ENCODE data around the gene NME8.

NME8 gene

DNA sequence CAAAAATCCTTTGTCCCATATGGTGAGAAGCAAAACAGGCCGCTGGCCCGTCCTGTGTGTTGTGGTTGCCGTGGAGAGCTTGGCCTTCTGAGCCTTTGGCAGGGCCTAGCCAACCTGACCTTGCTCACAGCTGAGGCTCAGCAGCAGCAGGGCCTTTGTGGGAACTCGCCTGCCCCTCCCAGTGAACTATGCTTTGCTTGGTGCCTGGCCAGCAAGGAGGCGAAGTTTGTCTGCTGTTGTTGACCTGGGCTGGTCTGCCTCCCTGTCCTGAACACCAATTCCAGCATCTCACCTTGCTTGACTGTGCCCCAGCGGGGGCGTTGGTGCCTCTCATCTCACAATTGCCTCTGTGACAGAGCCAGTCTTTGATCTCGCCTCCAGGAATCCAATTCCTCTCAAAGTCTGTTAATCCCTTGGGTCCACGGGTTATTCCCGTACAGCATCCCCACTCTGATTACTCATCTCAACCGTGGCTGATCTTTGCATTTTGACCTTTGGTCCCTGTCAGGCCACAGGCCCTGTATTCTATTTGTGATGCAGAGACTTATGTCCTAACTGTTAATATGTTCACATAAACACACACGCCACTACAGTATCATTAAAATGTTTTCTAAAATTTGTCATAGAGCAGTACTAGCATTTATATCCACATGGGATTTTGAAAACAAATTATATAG is 94.7 kb downstream of the NME8 start:
- Histone ChIP-seq H3K79me1 (replicated peaks; ENCODE audit: low read length, poor library complexity, severe bottlenecking) (peaks cover 6% of the 10 kb centered on the region), H4K8ac (ENCODE audit: low read length) (no peak overlapping the region), H2AK5ac (ENCODE audit: low read length, severe bottlenecking) (peak overlapping the region; percentile 4), H3K14ac (ENCODE audit: low read length in 2 of 2) (peak overlapping the region in 1 of 2 experiments; percentile 81), H3K27ac (ENCODE audit: low read length, poor library complexity, severe bottlenecking) (no peak overlapping the region), H3K9ac (ENCODE audit: low read length) (peak overlapping the region; percentile 81), H2BK15ac (ENCODE audit: low read depth, poor library complexity, severe bottlenecking) (no peak overlapping the region), H2BK120ac (ENCODE audit: low read depth, low read length) (no peak overlapping the region), H4K91ac (ENCODE audit: low read length) (no peak overlapping the region), H3K9me3 (ENCODE audit: control insufficient read depth, low read length) (peaks cover 8% of the 10 kb centered on the region), H3K27me3 (ENCODE audit: control insufficient read depth in 1 of 2, insufficient read depth in 1 of 2, low read length in 2 of 2) (no peaks in the 10 kb centered on the region), H3K4me2 (ENCODE audit: low read length, poor library complexity, severe bottlenecking) (no peak overlapping the region), H3K18ac (ENCODE audit: low read depth in 1 of 2, low read length in 2 of 2) (peak overlapping the region in 1 of 2 experiments; percentile 5), H3K4ac (ENCODE audit: low read depth in 1 of 2, low read length in 2 of 2) (no peak overlapping the region), H2AFZ (ENCODE audit: low read depth, low read length) (peak overlapping the region; percentile 61), H3K4me3 (ENCODE audit: insufficient read depth in 1 of 2, low read depth in 1 of 2, low read length in 2 of 2) (peak overlapping the region in 1 of 2 experiments; percentile 45), H3K23ac (ENCODE audit: low read length in 2 of 2) (no peak overlapping the region), H2BK12ac (ENCODE audit: low read length in 2 of 2) (no peak overlapping the region), H3K4me1 (ENCODE audit: control insufficient read depth, insufficient read depth, low read depth, low read length) (peaks cover 8% of the 10 kb centered on the region), H3K36me3 (ENCODE audit: control insufficient read depth in 1 of 2, insufficient read depth in 2 of 2, low read depth in 1 of 2, low read length in 2 of 2) (no peaks in the 10 kb centered on the region), H2BK5ac (ENCODE audit: low read depth, low read length, poor library complexity, severe bottlenecking) (no peak overlapping the region)
- DNase-seq, result peak; percentile 18
- 54% methylated on average over 11 of the region's 12 CpGs for WGBS

DNA sequence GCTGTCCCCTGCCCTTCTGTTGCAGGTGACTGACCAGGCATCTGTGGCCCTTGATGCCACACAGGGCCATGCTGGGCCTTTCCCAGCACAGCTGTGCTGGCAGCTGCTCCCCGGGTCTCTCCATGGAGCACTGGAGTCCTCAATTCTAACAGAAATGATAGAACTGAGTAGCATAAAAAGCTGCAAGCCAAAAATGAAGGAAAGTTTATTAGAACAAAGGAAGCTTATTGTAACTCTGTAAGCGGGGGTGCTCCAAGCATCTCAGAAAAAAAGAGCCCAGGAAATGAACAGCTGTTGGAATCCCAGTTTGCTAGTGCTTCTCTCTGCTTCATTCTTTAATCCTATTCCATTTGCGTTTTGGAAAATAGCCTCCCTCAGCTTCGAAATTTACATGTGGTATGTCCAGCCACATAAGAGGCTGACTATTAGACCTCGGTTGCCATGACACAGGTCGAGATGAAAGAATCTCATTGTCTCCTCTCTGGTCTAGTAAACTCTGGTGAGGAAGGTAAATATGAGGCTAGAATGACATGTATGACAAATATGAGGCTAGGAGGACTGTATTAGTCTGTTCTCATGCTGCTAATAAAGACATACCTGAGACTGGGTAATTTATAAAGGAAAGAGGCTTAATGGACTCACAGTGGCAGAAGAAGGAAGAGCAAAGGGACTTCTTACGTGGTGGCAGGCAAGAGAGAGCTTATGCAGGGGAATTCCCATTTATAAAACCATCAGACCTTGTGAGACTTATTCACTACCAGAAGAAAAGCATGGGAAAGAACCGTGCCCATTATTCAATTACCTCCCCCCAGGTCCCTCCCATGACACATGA is 95.7 kb downstream of the NME8 start:
- Histone ChIP-seq H2BK120ac (ENCODE audit: low read depth, low read length) (no peak overlapping the region), H3K4ac (ENCODE audit: low read depth in 1 of 2, low read length in 2 of 2) (no peak overlapping the region), H3K9me3 (ENCODE audit: control insufficient read depth, low read length) (no peaks in the 10 kb centered on the region), H3K4me3 (ENCODE audit: insufficient read depth in 1 of 2, low read depth in 1 of 2, low read length in 2 of 2) (no peak overlapping the region), H3K9ac (ENCODE audit: low read length) (peak overlapping the region; percentile 81), H4K91ac (ENCODE audit: low read length) (no peak overlapping the region), H3K79me1 (replicated peaks; ENCODE audit: low read length, poor library complexity, severe bottlenecking) (peaks cover 7% of the 10 kb centered on the region), H3K4me2 (ENCODE audit: low read length, poor library complexity, severe bottlenecking) (no peak overlapping the region), H2BK15ac (ENCODE audit: low read depth, poor library complexity, severe bottlenecking) (no peak overlapping the region), H3K4me1 (ENCODE audit: control insufficient read depth, insufficient read depth, low read depth, low read length) (peaks cover 8% of the 10 kb centered on the region), H2BK5ac (ENCODE audit: low read depth, low read length, poor library complexity, severe bottlenecking) (no peak overlapping the region), H3K27me3 (ENCODE audit: control insufficient read depth in 1 of 2, insufficient read depth in 1 of 2, low read length in 2 of 2) (no peaks in the 10 kb centered on the region), H3K23ac (ENCODE audit: low read length in 2 of 2) (no peak overlapping the region), H2AK5ac (ENCODE audit: low read length, severe bottlenecking) (no peak overlapping the region), H2BK12ac (ENCODE audit: low read length in 2 of 2) (no peak overlapping the region), H3K14ac (ENCODE audit: low read length in 2 of 2) (no peak overlapping the region), H3K36me3 (ENCODE audit: control insufficient read depth in 1 of 2, insufficient read depth in 2 of 2, low read depth in 1 of 2, low read length in 2 of 2) (peaks cover 0 to 4% of the 10 kb centered on the region in 2 experiments), H2AFZ (ENCODE audit: low read depth, low read length) (no peak overlapping the region), H4K8ac (ENCODE audit: low read length) (no peak overlapping the region), H3K18ac (ENCODE audit: low read depth in 1 of 2, low read length in 2 of 2) (no peak overlapping the region), H3K27ac (ENCODE audit: low read length, poor library complexity, severe bottlenecking) (no peak overlapping the region)
- 88% methylated on average over 7 of the region's 8 CpGs for WGBS
- DNase-seq, result no peak

DNA sequence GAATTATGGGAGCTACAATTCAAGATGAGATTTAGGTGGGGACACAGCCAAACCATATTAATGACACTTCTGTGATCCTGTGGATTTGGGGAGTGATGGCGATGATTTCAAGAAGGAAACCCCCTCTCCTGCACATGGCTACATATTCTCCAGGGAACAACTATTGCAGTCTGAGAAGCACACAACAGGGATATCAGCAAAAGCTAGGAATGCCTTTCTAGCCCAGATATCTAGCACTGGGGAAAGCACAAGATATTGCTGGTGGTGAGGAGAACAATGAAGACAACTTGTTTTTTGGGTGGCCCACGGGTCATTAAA is 96.3 kb downstream of the NME8 start:
- Histone ChIP-seq H3K9me3 (ENCODE audit: control insufficient read depth, low read length) (no peaks in the 10 kb centered on the region), H2AK5ac (ENCODE audit: low read length, severe bottlenecking) (no peak overlapping the region), H3K79me1 (replicated peaks; ENCODE audit: low read length, poor library complexity, severe bottlenecking) (peaks cover 7% of the 10 kb centered on the region), H3K36me3 (ENCODE audit: control insufficient read depth in 1 of 2, insufficient read depth in 2 of 2, low read depth in 1 of 2, low read length in 2 of 2) (peaks cover 0 to 9% of the 10 kb centered on the region in 2 experiments), H2BK12ac (ENCODE audit: low read length in 2 of 2) (no peak overlapping the region), H3K23ac (ENCODE audit: low read length in 2 of 2) (no peak overlapping the region), H4K91ac (ENCODE audit: low read length) (no peak overlapping the region), H3K27me3 (ENCODE audit: control insufficient read depth in 1 of 2, insufficient read depth in 1 of 2, low read length in 2 of 2) (no peaks in the 10 kb centered on the region), H3K18ac (ENCODE audit: low read depth in 1 of 2, low read length in 2 of 2) (no peak overlapping the region), H4K8ac (ENCODE audit: low read length) (no peak overlapping the region), H3K4me3 (ENCODE audit: insufficient read depth in 1 of 2, low read depth in 1 of 2, low read length in 2 of 2) (no peak overlapping the region), H2BK5ac (ENCODE audit: low read depth, low read length, poor library complexity, severe bottlenecking) (no peak overlapping the region), H3K9ac (ENCODE audit: low read length) (no peak overlapping the region), H3K14ac (ENCODE audit: low read length in 2 of 2) (no peak overlapping the region), H2AFZ (ENCODE audit: low read depth, low read length) (no peak overlapping the region), H2BK15ac (ENCODE audit: low read depth, poor library complexity, severe bottlenecking) (no peak overlapping the region), H3K4me1 (ENCODE audit: control insufficient read depth, insufficient read depth, low read depth, low read length) (peaks cover 8% of the 10 kb centered on the region), H3K4me2 (ENCODE audit: low read length, poor library complexity, severe bottlenecking) (no peak overlapping the region), H3K4ac (ENCODE audit: low read depth in 1 of 2, low read length in 2 of 2) (no peak overlapping the region), H3K27ac (ENCODE audit: low read length, poor library complexity, severe bottlenecking) (no peak overlapping the region), H2BK120ac (ENCODE audit: low read depth, low read length) (no peak overlapping the region)
- DNase-seq, result no peak
- 60% methylated on average over 2 of the region's 2 CpGs for WGBS

DNA sequence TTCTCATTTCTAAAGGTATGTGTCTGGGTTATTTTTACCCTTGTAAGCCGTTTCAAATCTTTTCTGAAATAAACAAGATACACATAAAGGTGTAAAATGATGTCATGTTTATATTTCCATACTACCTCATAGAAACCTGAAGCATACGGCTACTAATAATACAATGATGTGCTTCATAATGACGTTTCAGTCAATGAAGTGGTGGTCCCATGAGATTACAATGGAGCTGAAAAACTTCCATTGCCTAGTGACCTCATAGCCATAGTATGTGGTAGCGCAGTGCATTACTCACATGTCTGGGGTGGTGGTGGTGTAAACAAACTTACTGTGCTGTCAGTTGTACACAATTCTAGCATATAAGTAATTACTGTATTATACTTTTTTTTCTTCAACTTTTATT is 96.9 kb downstream of the NME8 start:
- Histone ChIP-seq H2AFZ (ENCODE audit: low read depth, low read length) (no peak overlapping the region), H3K36me3 (ENCODE audit: control insufficient read depth in 1 of 2, insufficient read depth in 2 of 2, low read depth in 1 of 2, low read length in 2 of 2) (peaks cover 0 to 16% of the 10 kb centered on the region in 2 experiments), H3K4me3 (ENCODE audit: insufficient read depth in 1 of 2, low read depth in 1 of 2, low read length in 2 of 2) (no peak overlapping the region), H4K91ac (ENCODE audit: low read length) (no peak overlapping the region), H3K4ac (ENCODE audit: low read depth in 1 of 2, low read length in 2 of 2) (no peak overlapping the region), H3K18ac (ENCODE audit: low read depth in 1 of 2, low read length in 2 of 2) (no peak overlapping the region), H2BK5ac (ENCODE audit: low read depth, low read length, poor library complexity, severe bottlenecking) (no peak overlapping the region), H2BK12ac (ENCODE audit: low read length in 2 of 2) (no peak overlapping the region), H3K9ac (ENCODE audit: low read length) (no peak overlapping the region), H3K4me2 (ENCODE audit: low read length, poor library complexity, severe bottlenecking) (no peak overlapping the region), H3K14ac (ENCODE audit: low read length in 2 of 2) (no peak overlapping the region), H2BK15ac (ENCODE audit: low read depth, poor library complexity, severe bottlenecking) (no peak overlapping the region), H4K8ac (ENCODE audit: low read length) (no peak overlapping the region), H3K9me3 (ENCODE audit: control insufficient read depth, low read length) (no peaks in the 10 kb centered on the region), H3K27ac (ENCODE audit: low read length, poor library complexity, severe bottlenecking) (no peak overlapping the region), H3K4me1 (ENCODE audit: control insufficient read depth, insufficient read depth, low read depth, low read length) (peaks cover 8% of the 10 kb centered on the region), H2AK5ac (ENCODE audit: low read length, severe bottlenecking) (no peak overlapping the region), H3K27me3 (ENCODE audit: control insufficient read depth in 1 of 2, insufficient read depth in 1 of 2, low read length in 2 of 2) (no peaks in the 10 kb centered on the region), H2BK120ac (ENCODE audit: low read depth, low read length) (no peak overlapping the region), H3K79me1 (replicated peaks; ENCODE audit: low read length, poor library complexity, severe bottlenecking) (peaks cover 7% of the 10 kb centered on the region), H3K23ac (ENCODE audit: low read length in 2 of 2) (no peak overlapping the region)
- WGBS, result 13% methylated on average over 3 of the region's 4 CpGs
- peak; percentile 74 for DNase-seq
